ENCODE measurements around the gene ABCD3.
"Not testable (repeated sequence)": the region's sequence is repeated elsewhere in the genome, so short reads cannot be mapped to it uniquely, and the experiment has no call there.

Gene ABCD3

GRCh38 chr1:94565901-94566300 lies 147.7 kb downstream of the ABCD3 start:
- FAIRE-seq: no peak

GRCh38 chr1:94566436-94566835 lies 148.2 kb downstream of the ABCD3 start:
- not testable (repeated sequence) for FAIRE-seq; DNase-seq (ENCODE audit: insufficient read length, low spot score)

More at GRCh38 chr1:94565901-94566300, 147.7 kb downstream of the ABCD3 start:
- no peak for DNase-seq (ENCODE audit: insufficient read length, low spot score)
- no peak for TF ChIP-seq SPI1 (IDR thresholded peaks at IDR 0.05; ENCODE audit: low read depth, low read length)
- TF ChIP-seq POLR2AphosphoS5 (IDR thresholded peaks at IDR 0.05; ENCODE audit: low read depth, low read length): no peak
- no peak for TF ChIP-seq POU2F2 (IDR thresholded peaks at IDR 0.05; ENCODE audit: low read depth, low read length)
- TF ChIP-seq TAF1 (IDR thresholded peaks at IDR 0.05; ENCODE audit: low read depth, low read length): no peak
- TF ChIP-seq PAX5 (IDR thresholded peaks at IDR 0.05; ENCODE audit: insufficient read depth, low read length, severe bottlenecking): no peak
- no peak for TF ChIP-seq POLR2A (IDR thresholded peaks at IDR 0.05; ENCODE audit: low read depth, low read length)

GRCh38 chr1:94567975-94568607 lies 149.9 kb downstream of the ABCD3 start:
- not testable (repeated sequence) for FAIRE-seq; DNase-seq (ENCODE audit: insufficient read length, low spot score)

Measured in GM12891 (cell line).